ENCODE data around the gene LTB.

GRCh38 chr6:31621991-31622390, 39.8 kb upstream of the LTB start:
- no peak for TF ChIP-seq TCF12 (IDR thresholded peaks at IDR 0.05)
- no peak for TF ChIP-seq TCF12 (CRISPR knock-in tag; IDR thresholded peaks at IDR 0.05)
- TF ChIP-seq ZNF205 (CRISPR knock-in tag; IDR thresholded peaks at IDR 0.05), result no peak
- TF ChIP-seq, protein P1, sequence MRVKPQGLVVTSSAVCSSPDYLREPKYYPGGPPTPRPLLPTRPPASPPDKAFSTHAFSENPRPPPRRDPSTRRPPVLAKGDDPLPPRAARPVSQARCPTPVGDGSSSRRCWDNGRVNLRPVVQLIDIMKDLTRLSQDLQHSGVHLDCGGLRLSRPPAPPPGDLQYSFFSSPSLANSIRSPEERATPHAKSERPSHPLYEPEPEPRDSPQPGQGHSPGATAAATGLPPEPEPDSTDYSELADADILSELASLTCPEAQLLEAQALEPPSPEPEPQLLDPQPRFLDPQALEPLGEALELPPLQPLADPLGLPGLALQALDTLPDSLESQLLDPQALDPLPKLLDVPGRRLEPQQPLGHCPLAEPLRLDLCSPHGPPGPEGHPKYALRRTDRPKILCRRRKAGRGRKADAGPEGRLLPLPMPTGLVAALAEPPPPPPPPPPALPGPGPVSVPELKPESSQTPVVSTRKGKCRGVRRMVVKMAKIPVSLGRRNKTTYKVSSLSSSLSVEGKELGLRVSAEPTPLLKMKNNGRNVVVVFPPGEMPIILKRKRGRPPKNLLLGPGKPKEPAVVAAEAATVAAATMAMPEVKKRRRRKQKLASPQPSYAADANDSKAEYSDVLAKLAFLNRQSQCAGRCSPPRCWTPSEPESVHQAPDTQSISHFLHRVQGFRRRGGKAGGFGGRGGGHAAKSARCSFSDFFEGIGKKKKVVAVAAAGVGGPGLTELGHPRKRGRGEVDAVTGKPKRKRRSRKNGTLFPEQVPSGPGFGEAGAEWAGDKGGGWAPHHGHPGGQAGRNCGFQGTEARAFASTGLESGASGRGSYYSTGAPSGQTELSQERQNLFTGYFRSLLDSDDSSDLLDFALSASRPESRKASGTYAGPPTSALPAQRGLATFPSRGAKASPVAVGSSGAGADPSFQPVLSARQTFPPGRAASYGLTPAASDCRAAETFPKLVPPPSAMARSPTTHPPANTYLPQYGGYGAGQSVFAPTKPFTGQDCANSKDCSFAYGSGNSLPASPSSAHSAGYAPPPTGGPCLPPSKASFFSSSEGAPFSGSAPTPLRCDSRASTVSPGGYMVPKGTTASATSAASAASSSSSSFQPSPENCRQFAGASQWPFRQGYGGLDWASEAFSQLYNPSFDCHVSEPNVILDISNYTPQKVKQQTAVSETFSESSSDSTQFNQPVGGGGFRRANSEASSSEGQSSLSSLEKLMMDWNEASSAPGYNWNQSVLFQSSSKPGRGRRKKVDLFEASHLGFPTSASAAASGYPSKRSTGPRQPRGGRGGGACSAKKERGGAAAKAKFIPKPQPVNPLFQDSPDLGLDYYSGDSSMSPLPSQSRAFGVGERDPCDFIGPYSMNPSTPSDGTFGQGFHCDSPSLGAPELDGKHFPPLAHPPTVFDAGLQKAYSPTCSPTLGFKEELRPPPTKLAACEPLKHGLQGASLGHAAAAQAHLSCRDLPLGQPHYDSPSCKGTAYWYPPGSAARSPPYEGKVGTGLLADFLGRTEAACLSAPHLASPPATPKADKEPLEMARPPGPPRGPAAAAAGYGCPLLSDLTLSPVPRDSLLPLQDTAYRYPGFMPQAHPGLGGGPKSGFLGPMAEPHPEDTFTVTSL (CRISPR knock-in tag; IDR thresholded peaks at IDR 0.05; ENCODE audit: borderline replicate concordance), result no peak
- TF ChIP-seq, protein P2, sequence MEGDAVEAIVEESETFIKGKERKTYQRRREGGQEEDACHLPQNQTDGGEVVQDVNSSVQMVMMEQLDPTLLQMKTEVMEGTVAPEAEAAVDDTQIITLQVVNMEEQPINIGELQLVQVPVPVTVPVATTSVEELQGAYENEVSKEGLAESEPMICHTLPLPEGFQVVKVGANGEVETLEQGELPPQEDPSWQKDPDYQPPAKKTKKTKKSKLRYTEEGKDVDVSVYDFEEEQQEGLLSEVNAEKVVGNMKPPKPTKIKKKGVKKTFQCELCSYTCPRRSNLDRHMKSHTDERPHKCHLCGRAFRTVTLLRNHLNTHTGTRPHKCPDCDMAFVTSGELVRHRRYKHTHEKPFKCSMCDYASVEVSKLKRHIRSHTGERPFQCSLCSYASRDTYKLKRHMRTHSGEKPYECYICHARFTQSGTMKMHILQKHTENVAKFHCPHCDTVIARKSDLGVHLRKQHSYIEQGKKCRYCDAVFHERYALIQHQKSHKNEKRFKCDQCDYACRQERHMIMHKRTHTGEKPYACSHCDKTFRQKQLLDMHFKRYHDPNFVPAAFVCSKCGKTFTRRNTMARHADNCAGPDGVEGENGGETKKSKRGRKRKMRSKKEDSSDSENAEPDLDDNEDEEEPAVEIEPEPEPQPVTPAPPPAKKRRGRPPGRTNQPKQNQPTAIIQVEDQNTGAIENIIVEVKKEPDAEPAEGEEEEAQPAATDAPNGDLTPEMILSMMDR (CRISPR knock-in tag; IDR thresholded peaks at IDR 0.05), result no peak
- TF ChIP-seq POLR2AphosphoS5 (IDR thresholded peaks at IDR 0.05; ENCODE audit: low read depth, low read length), result no peak
- no peak for TF ChIP-seq CC2D1A (CRISPR knock-in tag; IDR thresholded peaks at IDR 0.05)
- no peak for TF ChIP-seq EZH2 (conservative IDR thresholded peaks at IDR 0.05; ENCODE audit: low read depth, low read length)
- TF ChIP-seq PCBP2 (optimal IDR thresholded peaks at IDR 0.05; ENCODE audit: low read depth, low read length, poor library complexity, severe bottlenecking), result no peak
- no peak for TF ChIP-seq JUN (CRISPR knock-in tag; IDR thresholded peaks at IDR 0.05)
- TF ChIP-seq ZNF143 (CRISPR knock-in tag; IDR thresholded peaks at IDR 0.05), result no peak
- TF ChIP-seq NR3C1 (CRISPR knock-in tag; IDR thresholded peaks at IDR 0.05), result no peak
